ENCODE data around the gene HGFAC.

The HGFAC gene

GRCh38 chr4:3411676-3412075 is 30.1 kb upstream of the HGFAC start:
- DNase-seq: no peak

- no peak for DNase-seq
Measured at GRCh38 chr4:3412257-3413020, 29.3 kb upstream of the HGFAC start.

GRCh38 chr4:3413217-3413671 is 28.5 kb upstream of the HGFAC start:
- DNase-seq: no peak

GRCh38 chr4:3413675-3414420 is 27.9 kb upstream of the HGFAC start:
- DNase-seq: no peak

GRCh38 chr4:3414421-3415279 is 27.1 kb upstream of the HGFAC start:
- DNase-seq: no peak

- DNase-seq: no peak
Measured at GRCh38 chr4:3415471-3416141, 26.2 kb upstream of the HGFAC start.

GRCh38 chr4:3416270-3416669 is 25.5 kb upstream of the HGFAC start:
- no peak for DNase-seq

- no peak for DNase-seq
Measured at GRCh38 chr4:3416821-3417221, 24.9 kb upstream of the HGFAC start.

GRCh38 chr4:3417448-3417847 is 24.3 kb upstream of the HGFAC start:
- no peak for DNase-seq

GRCh38 chr4:3418029-3418762 is 23.6 kb upstream of the HGFAC start:
- no peak for DNase-seq

- no peak for DNase-seq
Measured at GRCh38 chr4:3419836-3420605, 21.7 kb upstream of the HGFAC start.

GRCh38 chr4:3420606-3420955 is 21.2 kb upstream of the HGFAC start:
- DNase-seq: no peak

GRCh38 chr4:3420956-3421355 is 20.8 kb upstream of the HGFAC start:
- DNase-seq: no peak

GRCh38 chr4:3421470-3421869 is 20.3 kb upstream of the HGFAC start:
- no peak for DNase-seq

GRCh38 chr4:3422241-3422801 is 19.4 kb upstream of the HGFAC start:
- DNase-seq: no peak

GRCh38 chr4:3422808-3423297 is 18.9 kb upstream of the HGFAC start:
- no peak for DNase-seq

GRCh38 chr4:3423406-3423805 is 18.4 kb upstream of the HGFAC start:
- DNase-seq: no peak

GRCh38 chr4:3423952-3424351 is 17.8 kb upstream of the HGFAC start:
- DNase-seq: no peak

- no peak for DNase-seq
Measured at GRCh38 chr4:3424522-3425095, 17.2 kb upstream of the HGFAC start.

- DNase-seq: no peak
Measured at GRCh38 chr4:3426465-3427133, 15.2 kb upstream of the HGFAC start.

All from activated gamma-delta T cell (primary cell).